ENCODE measurements around the gene TNS3. TPM values are rescaled to one million over a fixed set of nuclear protein-coding genes. Genes with fewer than 3 reads are reported as not detected.
A peak's percentile ranks its signal among the peaks of the same experiment; 100 is the strongest.
"Not testable (repeated sequence)": the region's sequence is repeated elsewhere in the genome, so short reads cannot be mapped to it uniquely, and the experiment has no call there.

The TNS3 gene
- 82.7 TPM for polyA plus RNA-seq (2013, experiment 1 of 2; ENCODE audit: insufficient read length)
- 81.9 TPM for polyA plus RNA-seq (2013, experiment 2 of 2; ENCODE audit: insufficient read length)

- peak; percentile 48 for DNase-seq
Measured at GRCh38 chr7:47581804-47582763, at the start of gene TNS3. Gene TNS3 (minus strand): TSS chr7:47582111. CDS start chr7:47439636, 142,475 bp downstream.

GRCh38 chr7:47631711-47632110 is 49.8 kb upstream of the TNS3 start:
- DNase-seq = no peak

GRCh38 chr7:47627580-47628283 is 45.8 kb upstream of the TNS3 start:
- DNase-seq = no peak

- no peak for DNase-seq
Measured at GRCh38 chr7:47625861-47626715, 44.2 kb upstream of the TNS3 start.

- no peak for DNase-seq
Measured at GRCh38 chr7:47624689-47625088, 42.8 kb upstream of the TNS3 start.

GRCh38 chr7:47622946-47623640 is 41.2 kb upstream of the TNS3 start:
- peak; percentile 95 for DNase-seq

GRCh38 chr7:47622586-47622945 is 40.7 kb upstream of the TNS3 start:
- no peak for DNase-seq

- no peak for DNase-seq
Measured at GRCh38 chr7:47621979-47622561, 40.2 kb upstream of the TNS3 start.

GRCh38 chr7:47621347-47621746 is 39.4 kb upstream of the TNS3 start:
- DNase-seq = no peak

GRCh38 chr7:47619806-47620205 is 37.9 kb upstream of the TNS3 start:
- peak; percentile 28 for DNase-seq

- no peak for DNase-seq
Measured at GRCh38 chr7:47617131-47617530, 35.2 kb upstream of the TNS3 start.

- no peak for DNase-seq
Measured at GRCh38 chr7:47614450-47614849, 32.5 kb upstream of the TNS3 start.

- DNase-seq = no peak
Measured at GRCh38 chr7:47611045-47611511, 29.2 kb upstream of the TNS3 start.

- peak; percentile 77 for DNase-seq
Measured at GRCh38 chr7:47610506-47611044, 28.7 kb upstream of the TNS3 start.

GRCh38 chr7:47609803-47610452 is 28.0 kb upstream of the TNS3 start:
- peak; percentile 77 for DNase-seq

GRCh38 chr7:47606593-47607046 is 24.7 kb upstream of the TNS3 start:
- not testable (repeated sequence) for DNase-seq

- DNase-seq = no peak
Measured at GRCh38 chr7:47605816-47606575, 24.1 kb upstream of the TNS3 start.

GRCh38 chr7:47604496-47604890 is 22.6 kb upstream of the TNS3 start:
- no peak for DNase-seq

GRCh38 chr7:47603514-47604255 is 21.8 kb upstream of the TNS3 start:
- not testable (repeated sequence) for DNase-seq
